Neural cell (in vitro differentiated cells): ENCODE measurements around the gene TSR1. TPM values are rescaled to one million over a fixed set of nuclear protein-coding genes. Genes with fewer than 3 reads are reported as not detected.

Source experiments
- H2AFZ ChIP-seq: fragments of 200-600, 300-800 bp; sonication (generic), shearing (Covaris generic); 2 replicates; pipeline ENCODE4 v1.6.0; 2014; ENCODE audit warnings: low read depth, mild to moderate bottlenecking, antibody characterized with exemption, low read length, moderate library complexity
- H3F3A ChIP-seq: fragments of 200-600 bp; shearing (Covaris generic); 2 replicates; pipeline ENCODE4 v1.6.1; 2016; ENCODE audit warnings: mild to moderate bottlenecking, moderate library complexity, mixed read lengths, antibody characterized with exemption, low read length; ENCODE audit not compliant: insufficient read depth, poor library complexity, severe bottlenecking
- H3K27ac ChIP-seq: fragments of 200-600, 300-800 bp; sonication (generic), shearing (Covaris generic); 2 replicates; pipeline ENCODE4 v1.5.1; 2014; ENCODE audit warnings: mild to moderate bottlenecking, low read length, moderate library complexity
- H3K27me3 ChIP-seq: fragments of 300-800, 200-600 bp; sonication (generic), shearing (Covaris generic); 2 replicates; pipeline ENCODE4 v1.6.0; 2014; ENCODE audit warnings: mild to moderate bottlenecking, low read depth, low read length, moderate library complexity; ENCODE audit not compliant: insufficient read depth
- H3K36me3 ChIP-seq: fragments of 300-800, 200-600 bp; sonication (generic), shearing (Covaris generic); 2 replicates; pipeline ENCODE4 v1.5.1; 2014; ENCODE audit warnings: mild to moderate bottlenecking, antibody characterized with exemption, low read length, moderate library complexity; ENCODE audit not compliant: insufficient read depth
- H3K4me2 ChIP-seq: fragments of 300-800, 200-600 bp; sonication (generic), shearing (Covaris generic); 2 replicates; pipeline ENCODE4 v1.6.0; 2014; ENCODE audit warnings: mild to moderate bottlenecking, low read length
- H3K4me3 ChIP-seq: fragments of 300-800, 200-600 bp; sonication (generic), shearing (Covaris generic); 2 replicates; pipeline ENCODE4 v1.5.1; 2014; ENCODE audit warnings: mild to moderate bottlenecking, low read length, moderate library complexity
- H3K79me2 ChIP-seq: fragments of 200-600 bp; shearing (Covaris generic); replicated peaks from 2 replicates; pipeline ENCODE4 v1.6.0; 2014; ENCODE audit warnings: mild to moderate bottlenecking, low read length, moderate library complexity; ENCODE audit not compliant: insufficient read depth
- H3K9ac ChIP-seq: fragments of 300-800, 200-600 bp; sonication (generic), shearing (Covaris generic); 2 replicates; pipeline ENCODE4 v1.6.1; 2016; ENCODE audit warnings: mild to moderate bottlenecking, low read length, mixed read lengths
- H3K9me2 ChIP-seq: fragments of 200-600 bp; shearing (Covaris generic); 2 replicates; pipeline ENCODE4 v1.6.1; 2016; ENCODE audit warnings: mild to moderate bottlenecking, low read length, mixed read lengths; ENCODE audit not compliant: insufficient read depth
- H3K9me3 ChIP-seq: fragments of 200-600, 300-800 bp; sonication (generic), shearing (Covaris generic); 2 replicates; pipeline ENCODE4 v1.6.1; 2016; ENCODE audit warnings: mild to moderate bottlenecking, mixed run types, low read length, moderate library complexity, mixed read lengths
- H4K20me1 ChIP-seq: fragments of 200-600 bp; shearing (Covaris generic); 2 replicates; pipeline ENCODE4 v1.6.1; 2016; ENCODE audit warnings: mild to moderate bottlenecking, mixed run types; ENCODE audit not compliant: insufficient read depth
- EP300 ChIP-seq: fragments of 450-650 bp; conservative IDR thresholded peaks from 2 replicates; pipeline ENCODE4 v1.6.1; 2014; ENCODE audit warnings: antibody characterized with exemption, mild to moderate bottlenecking, moderate library complexity; ENCODE audit not compliant: poor library complexity, severe bottlenecking
- EZH2 ChIP-seq: fragments of 200-600, 300-800 bp; shearing (Covaris generic), sonication (generic); IDR thresholded peaks from 2 replicates; pipeline ENCODE4 v1.6.1; 2014; ENCODE audit warnings: antibody characterized with exemption, low read length, borderline replicate concordance, mild to moderate bottlenecking; ENCODE audit not compliant: insufficient read depth, poor library complexity, severe bottlenecking
- MXI1 ChIP-seq: fragments of 450-650 bp; conservative IDR thresholded peaks from 2 replicates; pipeline ENCODE4 v1.6.1; 2014; ENCODE audit warnings: antibody characterized with exemption, mild to moderate bottlenecking; ENCODE audit not compliant: poor library complexity, severe bottlenecking
- POLR2AphosphoS5 ChIP-seq: IDR thresholded peaks from 2 replicates; pipeline ENCODE4 v1.6.1; 2012
- RAD21 ChIP-seq: fragments of 450-650 bp; conservative IDR thresholded peaks from 2 replicates; pipeline ENCODE4 v1.6.1; 2014; ENCODE audit warnings: antibody characterized with exemption, mild to moderate bottlenecking, moderate library complexity
- REST ChIP-seq: IDR thresholded peaks from 2 replicates; pipeline ENCODE4 v1.6.1; 2012; ENCODE audit warnings: borderline replicate concordance
- SMC3 ChIP-seq: fragments of 450-650 bp; conservative IDR thresholded peaks from 2 replicates; pipeline ENCODE4 v1.6.1; 2014; ENCODE audit warnings: antibody characterized with exemption, mild to moderate bottlenecking, moderate library complexity; ENCODE audit not compliant: poor library complexity
- TAF1 ChIP-seq: IDR thresholded peaks from 2 replicates; pipeline ENCODE4 v1.6.1; 2012; ENCODE audit warnings: low read depth
- polyA plus RNA-seq: library from polyadenylated mRNA; depleted of rRNA; stranded (reverse); fragments of >200 nt; gene quantifications from 2 replicates; pipeline ENCODE4 v1.2.3, GENCODE V29; 2014

The TSR1 gene
- polyA plus RNA-seq, 1 donor from 2014 or later: 31.8 TPM

DNA sequence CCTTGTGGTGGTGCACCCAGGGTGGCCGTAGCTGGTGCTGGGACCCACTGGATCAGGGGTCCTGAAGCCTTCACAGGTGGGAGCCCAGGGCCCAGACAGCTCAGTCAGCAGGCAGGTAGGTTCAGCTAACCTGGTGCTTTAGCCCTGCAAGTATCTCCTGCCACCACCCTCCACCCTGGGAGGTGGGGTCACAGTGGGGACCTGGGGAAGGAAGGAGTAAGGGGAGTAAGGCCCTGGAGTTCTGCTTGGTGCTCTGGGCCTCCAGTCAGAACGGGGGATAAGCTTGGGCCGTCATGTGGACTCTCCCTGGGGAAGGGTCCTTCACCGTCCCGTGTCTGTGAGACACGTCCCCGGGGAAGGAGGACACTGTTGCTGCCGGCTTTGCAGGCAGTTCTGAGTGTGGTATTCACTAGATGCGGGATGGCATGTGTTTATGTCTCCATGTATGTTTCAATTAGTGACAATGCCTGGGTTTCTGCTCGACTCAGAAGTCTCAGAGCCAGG, 21.7 kb upstream of the TSR1 start:
- TF ChIP-seq RAD21 (no peak), TAF1 (no peak), POLR2AphosphoS5 (no peak), SMC3 (no peak), EP300 (no peak), EZH2 (no peak), REST (no peak), MXI1 (no peak)
- no peaks in the 10 kb centered on the region for H3F3A ChIP-seq
- H3K9ac ChIP-seq: no peak overlapping the region
- no peak overlapping the region for H3K4me2 ChIP-seq
- no peak overlapping the region for H2AFZ ChIP-seq
- no peak overlapping the region for H3K27ac ChIP-seq
- H3K79me2 ChIP-seq: no peaks in the 10 kb centered on the region
- H3K27me3 ChIP-seq: no peaks in the 10 kb centered on the region
- no peak overlapping the region for H3K4me3 ChIP-seq
- H3K9me2 ChIP-seq: no peaks in the 10 kb centered on the region
- H3K36me3 ChIP-seq: no peaks in the 10 kb centered on the region
- no peaks in the 10 kb centered on the region for H4K20me1 ChIP-seq
- no peaks in the 10 kb centered on the region for H3K9me3 ChIP-seq

GRCh38 chr17:2357237-2357636, 21.0 kb upstream of the TSR1 start:
- Histone ChIP-seq H3K9me3 (no peaks in the 10 kb centered on the region), H3K36me3 (no peaks in the 10 kb centered on the region), H3K9me2 (no peaks in the 10 kb centered on the region), H3K27ac (no peak overlapping the region), H2AFZ (no peak overlapping the region), H3K79me2 (no peaks in the 10 kb centered on the region), H3K27me3 (no peaks in the 10 kb centered on the region), H4K20me1 (no peaks in the 10 kb centered on the region), H3K9ac (no peak overlapping the region), H3F3A (no peaks in the 10 kb centered on the region), H3K4me2 (no peak overlapping the region), H3K4me3 (no peak overlapping the region)
- TF ChIP-seq SMC3 (no peak), MXI1 (no peak), POLR2AphosphoS5 (no peak), REST (no peak)
